BJ (cell line): ENCODE results near the gene SFTPB. TPM values are rescaled to one million over a fixed set of nuclear protein-coding genes. Genes with fewer than 3 reads are reported as not detected.

ENCODE experiments used
- CTCF ChIA-PET: fragments of 350-600 bp; formaldehyde crosslinking; extraction: SDS; loops from one replicate; lab custom pipeline; 2021; ENCODE audit warnings: antibody characterized with exemption, inconsistent platforms; lab: Yijun Ruan, JAX
- POLR2A ChIA-PET: fragments of 300-600 bp; sonication (Branson Sonifier 250); formaldehyde crosslinking; extraction: SDS; loops from one replicate; lab custom pipeline; 2021; ENCODE audit warnings: antibody characterized with exemption; lab: Charles Lee
- DNase-seq: peaks from one replicate; pipeline ENCODE4 v3.0.0-alpha.2; 2011; ENCODE audit warnings: low read depth
- H3K27me3 ChIP-seq: 2 replicates; pipeline ENCODE4 v1.6.0; 2011; ENCODE audit warnings: low read length; ENCODE audit not compliant: control insufficient read depth, insufficient read depth
- H3K36me3 ChIP-seq: 2 replicates; pipeline ENCODE4 v1.5.1; 2011; ENCODE audit warnings: low read length; ENCODE audit not compliant: control insufficient read depth, insufficient read depth
- H3K4me3 ChIP-seq: 2 replicates; pipeline ENCODE4 v1.5.1; 2011; ENCODE audit warnings: low read depth, mild to moderate bottlenecking, control low read depth, low read length
- CTCF ChIP-seq: IDR thresholded peaks from 2 replicates; pipeline ENCODE4 v1.5.1; 2011; ENCODE audit warnings: low read depth, mild to moderate bottlenecking, control low read depth, inconsistent platforms, low read length, moderate library complexity; ENCODE audit not compliant: insufficient read depth
- polyA plus RNA-seq: library from polyadenylated mRNA; depleted of rRNA; stranded (reverse); fragments of >200 nt; gene quantifications from 2 replicates; pipeline ENCODE4 v1.2.3, GENCODE V29; 2011

SFTPB gene
- polyA plus RNA-seq, 1 experiment, result not detected

GRCh38 chr2:85713836-85714235, 45.8 kb upstream of the SFTPB start:
- CTCF ChIA-PET, result interaction anchor here (0.8 to 2.1 kb wide), 6 partner anchors 15 to 100 kb away, joined by 3 to 16 read pairs (median 3); no protein-coding TSS in a partner anchor
- POLR2A ChIA-PET, result no interaction called here
- DNase-seq, result no peak
- no peaks in the 10 kb centered on the region; the same call in 1 of the 2 replicates for H3K27me3 ChIP-seq
- no peak overlapping the region for H3K4me3 ChIP-seq
- no peak for TF ChIP-seq CTCF
- no peaks in the 10 kb centered on the region; the same call in 1 of the 2 replicates for H3K36me3 ChIP-seq

- H3K36me3 ChIP-seq, result no peaks in the 10 kb centered on the region; the same call in 1 of the 2 replicates
- CTCF ChIA-PET, result interaction anchor here (1.3 to 3.2 kb wide), 5 partner anchors 16 to 98 kb away, joined by 4 to 18 read pairs (median 6); no protein-coding TSS in a partner anchor
- H3K27me3 ChIP-seq, result no peaks in the 10 kb centered on the region; the same call in 1 of the 2 replicates
- DNase-seq, result no peak
- POLR2A ChIA-PET, result no interaction called here
- no peak for TF ChIP-seq CTCF
- no peak overlapping the region for H3K4me3 ChIP-seq
These were observed 45.0 kb upstream of the SFTPB start for GRCh38 chr2:85712849-85713612.

- POLR2A ChIA-PET, result no interaction called here
These were observed 44.3 kb upstream of the SFTPB start for GRCh38 chr2:85712336-85712735.

GRCh38 chr2:85711578-85712060, 43.6 kb upstream of the SFTPB start:
- Histone ChIP-seq H3K4me3 (no peak overlapping the region), H3K36me3 (no peaks in the 10 kb centered on the region; the same call in 1 of the 2 replicates), H3K27me3 (no peaks in the 10 kb centered on the region; the same call in 1 of the 2 replicates)
- ChIA-PET CTCF (interaction anchor here (0.8 to 3.2 kb wide), 7 partner anchors 8 to 99 kb away, joined by 3 to 18 read pairs (median 5); no protein-coding TSS in a partner anchor), POLR2A (no interaction called here)
- TF ChIP-seq CTCF, result no peak
- DNase-seq, result no peak

More at GRCh38 chr2:85712336-85712735, 44.3 kb upstream of the SFTPB start:
- Histone ChIP-seq H3K27me3 (no peaks in the 10 kb centered on the region; the same call in 1 of the 2 replicates), H3K36me3 (no peaks in the 10 kb centered on the region; the same call in 1 of the 2 replicates), H3K4me3 (no peak overlapping the region)
- DNase-seq, result no peak
- CTCF ChIA-PET, result interaction anchor here (0.8 to 3.2 kb wide), 5 partner anchors 16 to 98 kb away, joined by 3 to 18 read pairs (median 5); no protein-coding TSS in a partner anchor
- TF ChIP-seq CTCF, result no peak
